NCI-H1694 treated with DMSO at 0.1 percent for 48 hours (cell line): ENCODE results near the gene PEX11A.
"Not testable (repeated sequence)": the region's sequence is repeated elsewhere in the genome, so short reads cannot be mapped to it uniquely, and the experiment has no call there.

ENCODE experiments used
- DNase-seq: peaks from one replicate; lab custom pipeline; 2025; lab: John Stamatoyannopoulos, UW

PEX11A gene

GRCh38 chr15:89690276-89691218 lies at the start of gene PEX11A, which contains the start of gene WDR93:
Gene PEX11A (minus strand): TSS chr15:89690754. CDS start chr15:89690632, 122 bp downstream.
Gene WDR93 (plus strand): TSS chr15:89690811. CDS start chr15:89701747, 10,936 bp downstream.
- peak; percentile 4 for DNase-seq

- peak; percentile 63 for DNase-seq
These were observed 49.6 kb upstream of the PEX11A start for GRCh38 chr15:89740137-89740536.

- no peak for DNase-seq
These were observed 45.2 kb upstream of the PEX11A start for GRCh38 chr15:89735773-89736172.

GRCh38 chr15:89732451-89733172 lies 42.1 kb upstream of the PEX11A start:
- DNase-seq, result no peak

GRCh38 chr15:89731275-89731674 lies 40.7 kb upstream of the PEX11A start:
- no peak for DNase-seq

GRCh38 chr15:89728254-89728653 lies 37.7 kb upstream of the PEX11A start:
- DNase-seq, result no peak

GRCh38 chr15:89725064-89725463 lies 34.5 kb upstream of the PEX11A start:
- no peak for DNase-seq

- DNase-seq, result no peak
These were observed 34.1 kb upstream of the PEX11A start for GRCh38 chr15:89724621-89725020.

- DNase-seq, result no peak
These were observed 32.5 kb upstream of the PEX11A start for GRCh38 chr15:89723031-89723430.

GRCh38 chr15:89714775-89715174 lies 24.2 kb upstream of the PEX11A start:
- no peak for DNase-seq

GRCh38 chr15:89707577-89707976 lies 17.0 kb upstream of the PEX11A start:
- DNase-seq, result no peak

GRCh38 chr15:89704411-89704810 lies 13.9 kb upstream of the PEX11A start:
- DNase-seq, result no peak

GRCh38 chr15:89695198-89695597 lies 4.6 kb upstream of the PEX11A start:
- no peak for DNase-seq

- no peak for DNase-seq
These were observed 3.1 kb upstream of the PEX11A start for GRCh38 chr15:89693696-89694095.

- no peak for DNase-seq
These were observed 2.5 kb upstream of the PEX11A start for GRCh38 chr15:89693091-89693490.

GRCh38 chr15:89689930-89690275 lies 651 bp downstream of the PEX11A start:
- not testable (repeated sequence) for DNase-seq

GRCh38 chr15:89686522-89686921 lies 4.0 kb downstream of the PEX11A start:
- DNase-seq, result no peak

- DNase-seq, result no peak
These were observed 4.6 kb downstream of the PEX11A start for GRCh38 chr15:89685995-89686394.

- no peak for DNase-seq
These were observed 9.4 kb downstream of the PEX11A start for GRCh38 chr15:89681146-89681545.

GRCh38 chr15:89680282-89680873 lies 10.2 kb downstream of the PEX11A start:
- no peak for DNase-seq

GRCh38 chr15:89679212-89679611 lies 11.3 kb downstream of the PEX11A start, which contains the start of gene PLIN1:
Gene PLIN1 (minus strand): TSS chr15:89679367. CDS start chr15:89677489, 1,878 bp downstream.
- DNase-seq, result no peak

- DNase-seq, result no peak
These were observed 13.2 kb downstream of the PEX11A start for GRCh38 chr15:89677381-89677780.
